HG02852 (cell line): ENCODE results near the gene ATP12A.

Experiments used
- ATAC-seq: cut with Tn5 transposase; IDR thresholded peaks from one replicate; pipeline ENCODE4 v1.9.1; 2021; ENCODE audit warnings: mild to moderate bottlenecking, moderate library complexity; ENCODE audit not compliant: unreplicated experiment

ATP12A gene

GRCh38 chr13:24684600-24684998 is 4.4 kb downstream of the ATP12A start:
- ATAC-seq = peak; percentile 63

GRCh38 chr13:24685314-24685713 is 5.1 kb downstream of the ATP12A start:
- no peak for ATAC-seq

GRCh38 chr13:24687611-24688010 is 7.4 kb downstream of the ATP12A start:
- no peak for ATAC-seq

- no peak for ATAC-seq
Measured at GRCh38 chr13:24688111-24688510, 7.9 kb downstream of the ATP12A start.

- no peak for ATAC-seq
Measured at GRCh38 chr13:24688950-24689349, 8.7 kb downstream of the ATP12A start.

- ATAC-seq = no peak
Measured at GRCh38 chr13:24691381-24691780, 11.2 kb downstream of the ATP12A start.

GRCh38 chr13:24692561-24692960 is 12.4 kb downstream of the ATP12A start:
- ATAC-seq = no peak

GRCh38 chr13:24693862-24694471 is 13.8 kb downstream of the ATP12A start:
- peak; percentile 73 for ATAC-seq

- no peak for ATAC-seq
Measured at GRCh38 chr13:24694907-24695306, 14.7 kb downstream of the ATP12A start.

- ATAC-seq = no peak
Measured at GRCh38 chr13:24698686-24699085, 18.5 kb downstream of the ATP12A start.

GRCh38 chr13:24699541-24699940 is 19.3 kb downstream of the ATP12A start:
- ATAC-seq = no peak

GRCh38 chr13:24700539-24700938 is 20.3 kb downstream of the ATP12A start:
- no peak for ATAC-seq

GRCh38 chr13:24706886-24707585 is 26.8 kb downstream of the ATP12A start:
- no peak for ATAC-seq

GRCh38 chr13:24709186-24709913 is 29.1 kb downstream of the ATP12A start:
- ATAC-seq = peak; percentile 89

- no peak for ATAC-seq
Measured at GRCh38 chr13:24713022-24713421, 32.8 kb downstream of the ATP12A start.

- ATAC-seq = no peak
Measured at GRCh38 chr13:24716011-24716410, 35.8 kb downstream of the ATP12A start.

- ATAC-seq = no peak
Measured at GRCh38 chr13:24716446-24716845, 36.2 kb downstream of the ATP12A start.

GRCh38 chr13:24717217-24717616 is 37.0 kb downstream of the ATP12A start:
- no peak for ATAC-seq

GRCh38 chr13:24718192-24718965 is 38.2 kb downstream of the ATP12A start:
- ATAC-seq = no peak

- no peak for ATAC-seq
Measured at GRCh38 chr13:24719139-24719538, 38.9 kb downstream of the ATP12A start.

GRCh38 chr13:24723206-24723605 is 43.0 kb downstream of the ATP12A start:
- no peak for ATAC-seq
